SKM-1 (cell line): ENCODE results near the gene CPNE5.
A peak's percentile ranks its signal among the peaks of the same experiment; 100 is the strongest.

Source experiments
- DNase-seq: peaks from one replicate; lab custom pipeline; 2025; ENCODE audit not compliant: unreplicated experiment; lab: John Stamatoyannopoulos, UW

Gene CPNE5

DNA sequence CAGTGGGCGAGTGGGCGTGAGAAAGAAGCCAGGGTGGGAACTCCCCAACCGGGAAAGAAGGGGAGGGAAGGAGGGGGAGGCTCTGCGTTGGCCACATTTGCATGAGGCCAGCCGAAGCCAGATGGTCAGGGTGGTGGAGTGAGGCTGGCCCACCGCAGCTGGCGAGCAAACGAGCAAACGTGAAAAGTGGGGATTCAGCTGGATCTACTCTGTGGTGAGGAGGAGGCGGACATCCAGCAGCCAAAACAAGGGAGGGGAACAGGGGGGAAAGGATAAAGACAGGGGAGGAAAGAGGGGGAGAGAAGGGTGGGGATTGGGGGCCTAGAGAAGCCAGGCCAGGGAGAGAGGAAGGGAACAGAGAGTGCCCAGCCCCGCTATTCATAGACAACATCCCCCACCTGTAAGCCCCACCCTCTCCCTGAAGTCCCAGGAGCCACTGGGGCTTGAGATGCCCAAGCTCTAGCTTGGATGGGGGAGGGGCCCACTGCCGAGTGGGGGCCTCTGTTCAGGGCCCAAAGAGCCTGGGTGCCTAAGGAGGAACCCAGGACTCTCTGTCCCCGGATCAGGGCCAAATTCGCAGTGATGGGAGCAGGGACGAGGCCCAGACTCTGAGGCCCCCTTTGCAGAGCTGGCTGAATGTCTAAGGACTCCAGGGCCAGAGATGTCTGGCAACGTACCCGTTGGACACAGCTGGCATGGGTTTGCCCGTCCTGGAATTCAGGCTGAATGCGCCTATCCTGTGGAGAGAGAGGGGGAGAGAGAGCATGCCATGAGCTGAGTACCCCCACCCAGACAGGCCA lies 45.1 kb downstream of the CPNE5 start:
- no peak for DNase-seq

GRCh38 chr6:36793296-36793912 lies 45.8 kb downstream of the CPNE5 start:
- no peak for DNase-seq

- no peak for DNase-seq
Observed at GRCh38 chr6:36791521-36792135, 47.6 kb downstream of the CPNE5 start.

- no peak for DNase-seq
Observed at GRCh38 chr6:36791085-36791484, 48.2 kb downstream of the CPNE5 start.

DNA sequence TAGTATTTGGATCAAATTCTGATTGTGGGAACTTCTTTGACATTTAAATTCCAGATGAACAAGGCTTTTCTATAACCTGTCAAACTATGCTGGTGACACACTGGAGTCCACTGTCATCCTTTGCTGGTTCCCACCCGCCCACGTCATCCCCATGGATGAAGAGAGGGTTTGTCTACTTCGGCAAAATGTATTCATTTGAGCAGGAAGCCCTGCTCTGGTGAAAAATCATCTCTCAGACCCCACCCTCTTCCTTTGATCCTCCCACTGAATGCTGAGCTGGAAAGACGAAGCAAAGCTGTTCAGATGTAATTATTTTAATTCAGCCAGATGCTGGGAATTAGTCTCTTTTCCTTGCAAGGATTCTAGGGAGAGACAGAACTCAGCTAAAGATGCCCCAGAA lies 50.5 kb downstream of the CPNE5 start:
- no peak for DNase-seq

- DNase-seq, result no peak
Observed at GRCh38 chr6:36788186-36788585, 51.1 kb downstream of the CPNE5 start.

DNA sequence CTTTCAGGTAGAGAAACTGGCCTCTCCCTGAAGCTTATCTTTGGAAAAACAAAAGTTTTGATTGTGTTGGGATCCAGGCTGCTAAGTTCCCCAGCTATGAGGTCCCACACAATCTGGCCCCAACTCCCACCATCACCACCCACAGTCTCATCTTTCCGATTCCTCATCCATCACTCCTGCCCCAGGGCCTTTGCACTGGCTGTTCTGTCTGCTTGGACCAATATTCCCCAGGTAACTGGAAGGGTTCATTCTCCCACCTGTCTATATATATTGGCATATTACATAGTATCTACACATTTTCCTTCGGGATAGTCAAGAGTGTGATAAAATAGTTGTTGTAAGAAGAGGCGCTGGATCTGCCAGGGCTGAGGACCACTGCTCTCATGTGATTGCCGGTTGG lies 52.0 kb downstream of the CPNE5 start:
- DNase-seq, result no peak

DNA sequence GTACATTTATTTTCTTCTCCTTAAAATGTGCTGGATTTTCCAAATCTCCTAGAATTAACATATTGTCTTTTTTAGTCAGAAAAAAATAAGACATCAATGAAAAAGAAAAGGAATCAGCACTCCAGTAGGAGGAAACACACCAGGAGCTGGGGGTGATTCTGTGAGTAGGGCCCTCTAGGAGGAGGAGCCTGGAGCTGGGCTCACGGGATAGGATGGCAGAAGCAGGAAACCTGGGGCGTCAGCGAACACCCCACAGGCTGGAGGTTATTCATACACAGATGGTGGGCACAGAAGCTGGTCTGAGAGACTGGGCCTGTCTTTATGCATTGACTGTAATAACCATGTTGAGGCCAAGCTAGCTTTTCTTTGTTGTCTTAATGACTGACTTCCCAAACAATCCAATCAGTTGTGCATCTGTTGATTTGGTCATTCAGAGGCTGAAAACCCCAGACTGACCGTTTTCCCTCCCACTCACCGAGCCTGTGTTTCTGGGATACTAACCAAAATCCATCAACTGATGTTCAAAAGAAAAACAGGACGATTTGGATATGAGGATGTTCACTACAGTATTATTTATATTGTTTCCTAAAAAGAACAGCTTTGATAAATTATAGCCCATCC lies 53.1 kb downstream of the CPNE5 start:
- DNase-seq, result no peak

- no peak for DNase-seq
Observed at GRCh38 chr6:36784376-36784636, 54.9 kb downstream of the CPNE5 start.

DNA sequence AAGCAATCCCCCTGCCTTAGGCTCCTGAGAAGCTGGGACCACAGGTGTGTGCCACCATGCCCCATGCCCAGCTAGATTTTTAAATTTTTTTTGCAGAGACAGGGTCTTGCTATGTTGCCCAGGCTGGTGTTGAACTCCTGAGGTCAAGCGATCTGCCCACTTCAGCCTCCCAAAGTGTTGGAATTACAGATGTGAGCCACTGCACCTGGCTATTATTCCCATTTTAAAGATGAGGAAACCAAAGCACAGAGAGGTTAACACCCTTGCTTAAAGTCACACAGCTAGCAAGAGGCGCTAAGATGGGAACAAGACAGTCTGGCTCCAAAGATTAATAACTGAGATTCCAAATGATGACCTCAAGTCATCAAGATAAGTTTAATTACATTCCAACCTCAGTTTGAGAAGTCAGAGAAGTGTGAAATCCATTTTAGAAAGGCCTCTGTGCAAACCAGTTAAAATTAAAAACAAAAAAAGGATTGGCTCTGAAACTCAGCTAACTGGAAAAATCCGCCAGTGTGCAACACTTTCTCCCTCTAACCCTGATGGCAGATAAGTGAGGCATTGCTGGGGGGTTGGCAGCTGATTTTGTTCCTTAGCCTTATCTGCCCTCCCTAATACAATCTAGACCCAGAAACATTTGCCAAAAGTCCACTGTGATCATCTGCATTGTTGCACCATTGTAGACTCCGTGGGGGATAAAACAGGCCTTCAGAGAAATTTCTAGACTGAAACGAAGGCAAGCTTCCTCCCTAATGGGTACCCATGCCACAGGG lies 55.5 kb downstream of the CPNE5 start:
- DNase-seq, result no peak

DNA sequence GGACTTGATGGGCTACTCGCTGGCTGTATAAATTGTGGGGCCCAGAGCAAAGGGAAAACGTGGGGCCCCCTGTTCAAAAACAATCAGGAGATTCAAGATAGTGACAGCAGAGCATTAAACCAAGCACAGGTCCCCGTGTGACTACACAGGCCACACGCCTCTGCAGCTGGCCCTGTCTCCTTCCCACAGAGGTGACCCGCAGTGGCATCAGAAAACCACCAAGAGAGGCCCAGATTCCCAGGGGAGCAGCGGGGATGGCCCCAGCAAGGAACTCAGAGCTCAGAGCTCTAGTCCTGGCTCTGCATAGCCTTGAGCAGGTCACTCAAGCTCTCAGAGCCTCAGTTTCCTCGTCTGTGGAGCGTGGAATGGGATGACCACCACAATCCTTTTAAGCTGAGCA lies 57.6 kb downstream of the CPNE5 start:
- no peak for DNase-seq

GRCh38 chr6:36780442-36781177 lies 58.6 kb downstream of the CPNE5 start:
- DNase-seq, result peak; percentile 68

DNA sequence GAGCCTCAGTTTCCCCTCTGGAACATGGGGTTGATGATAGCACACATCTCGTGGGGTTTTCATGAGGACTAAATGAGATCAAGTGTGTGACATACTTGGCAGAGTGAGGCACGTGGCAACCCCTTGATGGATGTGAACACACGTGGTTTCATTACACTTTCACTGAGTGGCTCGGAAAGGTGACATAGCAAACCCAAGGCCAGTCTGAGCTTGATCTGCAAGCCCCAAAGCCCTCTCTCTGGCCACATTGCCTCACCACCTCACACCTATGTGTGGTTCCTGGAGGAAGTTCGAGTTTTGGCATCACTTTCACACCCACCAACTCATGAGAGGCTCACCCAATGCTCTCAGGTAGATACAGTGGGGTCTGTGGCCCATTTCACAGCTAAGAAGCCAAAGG lies 60.0 kb downstream of the CPNE5 start:
- no peak for DNase-seq

DNA sequence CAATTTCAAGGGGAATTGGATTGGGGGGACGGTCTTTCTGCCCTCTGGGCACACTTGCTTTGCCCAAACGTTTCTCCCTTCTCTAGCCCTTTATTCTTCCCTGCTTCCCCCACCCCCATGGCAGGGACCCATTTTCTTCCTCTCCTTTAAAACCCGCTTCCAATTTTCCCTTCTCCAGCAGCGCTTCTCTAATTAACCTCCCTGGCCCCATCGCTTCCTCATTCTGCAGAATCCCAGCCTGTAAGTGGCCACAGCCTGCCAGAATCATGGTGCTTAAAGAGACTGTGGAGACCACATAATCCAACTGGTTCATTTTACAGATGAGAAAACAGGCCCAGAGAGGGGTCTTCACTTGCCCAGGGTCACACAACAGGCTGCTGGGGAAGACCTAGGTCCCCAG lies 61.4 kb downstream of the CPNE5 start:
- DNase-seq, result no peak

- DNase-seq, result no peak
Observed at GRCh38 chr6:36776167-36776566, 63.1 kb downstream of the CPNE5 start.

DNA sequence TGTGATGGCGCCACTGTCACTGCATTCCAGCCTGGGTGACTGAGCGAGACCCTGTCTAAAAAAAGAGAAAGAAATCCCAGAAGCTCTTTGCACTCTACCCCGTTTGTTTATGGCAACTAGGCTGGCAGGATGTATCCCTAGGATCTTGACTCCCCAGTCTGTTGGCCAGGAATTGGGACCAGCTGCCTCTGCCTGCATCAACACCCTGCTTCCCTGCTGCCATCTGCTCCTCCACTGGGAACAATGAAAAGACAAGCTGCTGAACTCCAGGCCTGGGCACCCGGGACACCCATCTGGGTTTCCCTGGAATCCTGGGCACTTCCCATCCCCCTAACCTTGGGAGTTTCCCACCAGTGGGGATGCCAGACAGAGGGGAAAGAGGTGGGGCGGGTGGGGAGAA lies 64.9 kb downstream of the CPNE5 start:
- DNase-seq, result no peak

DNA sequence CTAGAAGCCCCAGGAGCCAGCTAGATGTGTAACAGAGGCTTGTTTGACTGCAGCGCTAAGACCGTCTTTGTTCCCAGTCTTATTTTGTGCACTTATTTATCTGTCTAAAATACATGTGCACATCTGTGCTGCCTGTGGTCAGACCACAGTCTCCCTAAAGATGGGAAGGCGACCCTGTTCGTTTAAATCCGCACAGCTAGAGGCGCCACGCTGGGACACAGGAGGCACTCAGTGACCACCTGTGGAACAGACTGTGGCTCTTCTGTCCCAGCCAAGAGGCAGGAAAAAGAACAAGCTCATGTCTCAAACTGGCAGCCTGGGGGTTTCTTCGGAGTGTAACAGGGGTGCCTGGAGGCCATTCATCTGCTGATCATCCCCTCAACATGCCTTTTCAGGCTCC lies 66.8 kb downstream of the CPNE5 start:
- no peak for DNase-seq

DNA sequence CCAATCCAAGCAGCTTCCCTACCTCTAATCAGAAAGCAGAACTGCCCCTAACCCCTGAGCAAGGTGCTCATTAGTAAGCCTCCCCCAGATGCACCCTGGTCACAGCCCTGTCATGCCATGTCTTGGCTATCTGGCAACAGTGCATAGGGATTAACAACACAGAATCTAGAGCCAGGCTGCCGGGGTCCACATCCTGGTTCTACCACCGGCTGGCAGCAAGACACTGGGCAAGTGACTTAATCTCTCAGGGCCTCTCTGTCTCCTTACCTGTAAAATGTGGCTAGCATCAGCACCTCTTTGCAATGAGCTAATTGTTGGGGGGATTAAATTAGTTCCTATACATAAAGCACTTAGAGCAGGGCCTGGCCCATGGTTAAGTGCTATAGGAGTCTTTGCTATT lies 68.1 kb downstream of the CPNE5 start:
- no peak for DNase-seq

DNA sequence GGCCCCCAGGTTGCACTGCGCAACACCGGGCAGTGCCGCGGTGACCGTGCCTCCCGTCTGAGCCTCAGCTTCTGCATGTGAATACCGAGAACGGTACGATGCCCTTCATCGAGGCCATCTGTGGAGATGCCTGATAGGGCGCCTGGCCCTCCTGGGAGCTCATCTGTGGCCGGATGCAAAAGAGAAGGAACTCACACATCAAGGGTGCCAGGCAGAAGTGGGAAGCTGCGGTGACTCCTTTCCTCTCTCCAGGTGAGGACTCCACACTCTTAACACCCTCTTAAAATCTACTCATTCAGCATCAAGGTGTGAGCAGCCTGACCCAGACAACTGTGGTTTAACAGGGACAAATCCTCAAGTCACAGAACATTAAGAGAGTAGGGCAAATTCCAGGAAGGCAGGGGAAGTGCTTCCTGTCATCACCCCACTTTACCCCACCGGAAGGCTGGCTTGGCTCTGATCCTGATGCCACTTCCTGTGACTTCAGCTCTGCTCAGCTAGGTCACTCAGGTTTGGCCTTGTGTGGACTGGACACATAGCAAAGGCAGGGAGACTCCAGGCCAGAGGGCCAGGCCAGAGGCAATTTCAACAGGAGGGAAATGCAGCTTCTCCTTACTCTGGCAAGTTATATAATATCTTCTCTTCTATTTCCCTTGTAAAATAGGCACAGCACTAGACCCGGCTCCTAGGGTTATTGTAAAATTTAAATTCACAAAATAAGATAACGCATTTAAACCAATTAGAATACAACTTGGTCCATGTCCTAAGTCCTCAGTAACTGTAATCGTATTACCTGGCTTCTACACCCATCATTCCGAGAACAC lies 69.4 kb downstream of the CPNE5 start:
- DNase-seq, result peak; percentile 75

GRCh38 chr6:36769183-36769675 lies 70.0 kb downstream of the CPNE5 start:
- DNase-seq, result no peak
